Astrocyte (in vitro differentiated cells and primary cell): Measurements from ENCODE around the gene ZDHHC1. TPM values are rescaled to one million over a fixed set of nuclear protein-coding genes. Genes with fewer than 3 reads are reported as not detected.

Source experiments
- DNase-seq: peaks from one replicate; pipeline ENCODE4 v3.0.0-alpha.2; 2010; ENCODE audit warnings: low read depth
- FAIRE-seq: peaks from 2 replicates; lab custom pipeline; 2011; peaks lifted over from hg19 to GRCh38; lab: Jason Lieb, UNC
- H2AFZ ChIP-seq: 2 replicates; pipeline ENCODE4 v1.6.0; 2012; ENCODE audit warnings: low read depth, low read length, inconsistent platforms
- H3K27ac ChIP-seq: 2 replicates; pipeline ENCODE4 v1.5.1; 2011; ENCODE audit warnings: low read depth, low read length, inconsistent platforms
- H3K27me3 ChIP-seq: 2 replicates; pipeline ENCODE4 v1.6.0; 2011; ENCODE audit warnings: low read length, inconsistent platforms; ENCODE audit not compliant: insufficient read depth
- H3K36me3 ChIP-seq: 2 replicates; pipeline ENCODE4 v1.5.1; 2011; ENCODE audit warnings: low read length, inconsistent platforms; ENCODE audit not compliant: insufficient read depth
- H3K4me1 ChIP-seq: 2 replicates; pipeline ENCODE4 v1.5.1; 2011; ENCODE audit warnings: low read length, inconsistent platforms; ENCODE audit not compliant: insufficient read depth
- H3K4me2 ChIP-seq: 2 replicates; pipeline ENCODE4 v1.6.0; 2012; ENCODE audit warnings: low read length, inconsistent platforms
- H3K4me3 ChIP-seq: 2 replicates; pipeline ENCODE4 v1.5.1; 2011; ENCODE audit warnings: low read depth, mild to moderate bottlenecking, low read length, inconsistent platforms; ENCODE audit not compliant: insufficient read depth
- H3K79me2 ChIP-seq: 2 replicates; pipeline ENCODE4 v1.6.0; 2012; ENCODE audit warnings: mild to moderate bottlenecking, low read length, inconsistent platforms; ENCODE audit not compliant: insufficient read depth
- H3K9ac ChIP-seq: 2 replicates; pipeline ENCODE4 v1.6.0; 2012; ENCODE audit warnings: mild to moderate bottlenecking, low read length, inconsistent platforms
- H3K9me3 ChIP-seq: 2 replicates; pipeline ENCODE4 v1.5.1; 2012; ENCODE audit warnings: low read depth, mild to moderate bottlenecking, low read length, inconsistent platforms; ENCODE audit not compliant: insufficient read depth
- H4K20me1 ChIP-seq: 2 replicates; pipeline ENCODE4 v1.6.0; 2012; ENCODE audit warnings: low read length, inconsistent platforms; ENCODE audit not compliant: insufficient read depth
- H3K27ac Mint-ChIP-seq: one replicate; pipeline ENCODE4 v1.8.0; 2021; ENCODE audit warnings: mild to moderate bottlenecking, mixed read lengths; ENCODE audit not compliant: unreplicated experiment
- H3K27me3 Mint-ChIP-seq: one replicate; pipeline ENCODE4 v1.8.0; 2021; ENCODE audit warnings: low read depth, mixed read lengths; ENCODE audit not compliant: unreplicated experiment
- H3K36me3 Mint-ChIP-seq: one replicate; pipeline ENCODE4 v1.8.0; 2021; ENCODE audit warnings: low read depth, mixed read lengths; ENCODE audit not compliant: unreplicated experiment
- H3K4me1 Mint-ChIP-seq: one replicate; pipeline ENCODE4 v1.8.0; 2021; ENCODE audit warnings: low read depth, mixed read lengths; ENCODE audit not compliant: unreplicated experiment
- H3K4me3 Mint-ChIP-seq: one replicate; pipeline ENCODE4 v1.8.0; 2021; ENCODE audit warnings: mild to moderate bottlenecking, moderate library complexity, mixed read lengths; ENCODE audit not compliant: unreplicated experiment
- H3K9me3 Mint-ChIP-seq: one replicate; pipeline ENCODE4 v1.8.0; 2021; ENCODE audit warnings: mild to moderate bottlenecking, mixed read lengths; ENCODE audit not compliant: unreplicated experiment
- CTCF ChIP-seq: IDR thresholded peaks from 2 replicates; pipeline ENCODE4 v1.5.1; 2011; ENCODE audit warnings: low read depth, mild to moderate bottlenecking, inconsistent platforms, low read length, moderate library complexity; ENCODE audit not compliant: insufficient read depth
- EZH2 ChIP-seq: IDR thresholded peaks from 2 replicates; pipeline ENCODE4 v1.6.1; 2012; ENCODE audit warnings: mild to moderate bottlenecking, low read length, inconsistent platforms; ENCODE audit not compliant: insufficient read depth
- total RNA-seq: library from RNA; stranded (reverse); gene quantifications from 2 replicates; pipeline ENCODE4 v1.2.1, GENCODE V29; 2021

The ZDHHC1 gene
- total RNA-seq, 1 donor from 2014 or later = 3.7 TPM

- Histone ChIP-seq H2AFZ (no peak overlapping the region), H3K9ac (no peak overlapping the region), H3K9me3 (no peaks in the 10 kb centered on the region), H3K27ac (no peak overlapping the region), H3K36me3 (no peaks in the 10 kb centered on the region), H3K79me2 (peaks cover 4% of the 10 kb centered on the region), H3K4me2 (no peak overlapping the region), H3K4me1 (peaks cover 6% of the 10 kb centered on the region), H3K4me3 (no peak overlapping the region), H3K27me3 (no peaks in the 10 kb centered on the region), H4K20me1 (peaks cover 94% of the 10 kb centered on the region)
- Mint-ChIP-seq H3K27me3 (no peaks in the 10 kb centered on the region), H3K27ac (no peak overlapping the region), H3K4me1 (peaks cover 13% of the 10 kb centered on the region), H3K9me3 (no peaks in the 10 kb centered on the region), H3K4me3 (no peak overlapping the region), H3K36me3 (peaks cover 25% of the 10 kb centered on the region)
- DNase-seq (no peak), FAIRE-seq (no peak)
- TF ChIP-seq CTCF (no peak), EZH2 (no peak)
Observed at GRCh38 chr16:67445913-67446907, 29.9 kb upstream of the ZDHHC1 start.

DNA sequence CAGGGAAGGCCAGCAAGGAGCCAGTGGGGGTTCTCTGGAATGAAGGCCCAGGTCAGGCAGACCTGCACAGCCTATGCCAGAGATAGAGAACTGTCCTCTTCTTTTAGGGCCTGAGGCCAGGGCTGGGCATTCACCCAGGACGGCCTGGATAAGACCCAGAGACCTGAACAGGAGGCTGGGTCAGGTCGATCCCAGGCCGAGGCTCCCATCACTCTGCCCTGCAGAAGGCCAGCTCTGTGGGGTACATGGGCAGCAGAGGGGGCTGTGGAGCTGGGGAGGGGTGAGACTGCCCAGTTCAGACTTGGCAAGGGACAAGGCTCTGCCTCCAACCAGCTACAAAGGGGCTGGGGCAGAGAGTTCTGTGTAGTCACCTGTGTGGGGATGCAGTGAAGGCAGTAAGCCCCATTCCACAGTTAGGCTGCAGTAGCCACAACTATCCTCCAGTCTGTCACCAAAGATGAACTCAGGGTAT is 29.2 kb upstream of the ZDHHC1 start:
- no peaks in the 10 kb centered on the region for H3K27me3 ChIP-seq
- DNase-seq = no peak
- no peak for TF ChIP-seq CTCF
- no peak for TF ChIP-seq EZH2
- peaks cover 4% of the 10 kb centered on the region for H3K79me2 ChIP-seq
- FAIRE-seq = no peak
- Mint-ChIP-seq H3K4me1 (peaks cover 13% of the 10 kb centered on the region), H3K27ac (no peak overlapping the region), H3K4me3 (no peak overlapping the region), H3K9me3 (no peaks in the 10 kb centered on the region), H3K27me3 (no peaks in the 10 kb centered on the region), H3K36me3 (peaks cover 22% of the 10 kb centered on the region)
- no peaks in the 10 kb centered on the region for H3K9me3 ChIP-seq
- peaks cover 92% of the 10 kb centered on the region for H4K20me1 ChIP-seq
- H2AFZ ChIP-seq = no peak overlapping the region
- H3K4me1 ChIP-seq = peaks cover 6% of the 10 kb centered on the region
- H3K4me3 ChIP-seq = no peak overlapping the region
- H3K9ac ChIP-seq = peak overlapping the region; percentile 31
- no peaks in the 10 kb centered on the region for H3K36me3 ChIP-seq
- no peak overlapping the region for H3K27ac ChIP-seq
- H3K4me2 ChIP-seq = no peak overlapping the region

GRCh38 chr16:67445126-67445426 is 28.8 kb upstream of the ZDHHC1 start:
- H3K79me2 ChIP-seq = peaks cover 4% of the 10 kb centered on the region
- H3K4me2 ChIP-seq = peak overlapping the region; percentile 13
- H3K4me3 Mint-ChIP-seq = no peak overlapping the region
- peaks cover 6% of the 10 kb centered on the region for H3K4me1 ChIP-seq
- peaks cover 13% of the 10 kb centered on the region for H3K4me1 Mint-ChIP-seq
- FAIRE-seq = no peak
- no peaks in the 10 kb centered on the region for H3K9me3 ChIP-seq
- H3K27me3 Mint-ChIP-seq = no peaks in the 10 kb centered on the region
- no peaks in the 10 kb centered on the region for H3K9me3 Mint-ChIP-seq
- peaks cover 20% of the 10 kb centered on the region for H3K36me3 Mint-ChIP-seq
- H3K9ac ChIP-seq = peak overlapping the region; percentile 31
- H3K27me3 ChIP-seq = no peaks in the 10 kb centered on the region
- H3K27ac ChIP-seq = no peak overlapping the region
- H3K4me3 ChIP-seq = no peak overlapping the region
- DNase-seq = no peak
- TF ChIP-seq EZH2 = no peak
- no peak for TF ChIP-seq CTCF
- no peaks in the 10 kb centered on the region for H3K36me3 ChIP-seq
- H2AFZ ChIP-seq = no peak overlapping the region
- H4K20me1 ChIP-seq = peaks cover 92% of the 10 kb centered on the region
- no peak overlapping the region for H3K27ac Mint-ChIP-seq
